HepG2 (cell line): ENCODE measurements around the gene COMMD7. TPM values are rescaled to one million over a fixed set of nuclear protein-coding genes. Genes with fewer than 3 reads are reported as not detected.

ENCODE experiments used
- BRD4 ChIP-seq: sonication (generic); formaldehyde crosslinking; IDR thresholded peaks from 2 replicates; pipeline ENCODE4 v1.4.0; 2020; ENCODE audit warnings: missing genetic modification reagents
- ELF4 ChIP-seq: sonication (generic); formaldehyde crosslinking; IDR thresholded peaks from 2 replicates; pipeline ENCODE4 v1.5.0; 2020; ENCODE audit warnings: missing genetic modification reagents, mild to moderate bottlenecking, moderate library complexity, borderline replicate concordance
- HIVEP1 ChIP-seq: sonication (generic); formaldehyde crosslinking; IDR thresholded peaks from 2 replicates; pipeline ENCODE4 v1.4.0; 2020; ENCODE audit warnings: mild to moderate bottlenecking, missing genetic modification reagents
- HNRNPL ChIP-seq: fragments of 200-400 bp; formaldehyde crosslinking; IDR thresholded peaks from 2 replicates; pipeline ENCODE4 v1.6.1; 2017; ENCODE audit warnings: mild to moderate bottlenecking, low read depth, low read length
- HOXA3 ChIP-seq: sonication (generic); formaldehyde crosslinking; IDR thresholded peaks from 2 replicates; pipeline ENCODE4 v1.5.0; 2020; ENCODE audit warnings: missing genetic modification reagents
- MTERF4 ChIP-seq: sonication (generic); formaldehyde crosslinking; IDR thresholded peaks from 2 replicates; pipeline ENCODE4 v1.8.0; 2023; ENCODE audit warnings: mild to moderate bottlenecking, missing genetic modification reagents
- MYC ChIP-seq: sonication (generic); formaldehyde crosslinking; IDR thresholded peaks from 2 replicates; pipeline ENCODE4 v1.9.0; 2021; ENCODE audit warnings: missing genetic modification reagents, borderline replicate concordance
- NCOA1 ChIP-seq: sonication (generic); formaldehyde crosslinking; IDR thresholded peaks from 2 replicates; pipeline ENCODE4 v1.9.0; 2021; ENCODE audit warnings: missing genetic modification reagents
- NFATC3 ChIP-seq: sonication (generic); formaldehyde crosslinking; IDR thresholded peaks from 2 replicates; pipeline ENCODE4 v1.5.1; 2020; ENCODE audit warnings: mild to moderate bottlenecking, missing genetic modification reagents
- PAX8 ChIP-seq: sonication (generic); formaldehyde crosslinking; IDR thresholded peaks from 2 replicates; pipeline ENCODE4 v1.8.0; 2022; ENCODE audit warnings: mild to moderate bottlenecking, missing genetic modification reagents, borderline replicate concordance
- RBAK ChIP-seq: sonication (generic); formaldehyde crosslinking; IDR thresholded peaks from 2 replicates; pipeline ENCODE4 v1.5.1; 2020; ENCODE audit warnings: mild to moderate bottlenecking, missing genetic modification reagents
- RELA ChIP-seq: sonication (generic); formaldehyde crosslinking; IDR thresholded peaks from 2 replicates; pipeline ENCODE4 v1.4.0; 2020; ENCODE audit warnings: missing genetic modification reagents
- RFX5 ChIP-seq: IDR thresholded peaks from 2 replicates; pipeline ENCODE4 v1.6.1; 2011; ENCODE audit warnings: low read depth, low read length, improper control_type of control experiment
- ZBTB33 ChIP-seq: sonication (generic); formaldehyde crosslinking; IDR thresholded peaks from 2 replicates; pipeline ENCODE4 v1.4.0; 2020; ENCODE audit warnings: missing genetic modification reagents
- ZNF143 ChIP-seq: sonication (generic); formaldehyde crosslinking; IDR thresholded peaks from 2 replicates; pipeline ENCODE4 v1.4.0; 2020; ENCODE audit warnings: missing genetic modification reagents
- ZNF34 ChIP-seq: sonication (generic); formaldehyde crosslinking; IDR thresholded peaks from 2 replicates; pipeline ENCODE4 v1.4.0; 2020; ENCODE audit warnings: mild to moderate bottlenecking, missing genetic modification reagents, borderline replicate concordance
- ZNF670 ChIP-seq: sonication (generic); formaldehyde crosslinking; IDR thresholded peaks from 2 replicates; pipeline ENCODE4 v1.8.0; 2022; ENCODE audit warnings: mild to moderate bottlenecking, missing genetic modification reagents, borderline replicate concordance
- polyA plus RNA-seq, 8 experiments: library from polyadenylated mRNA; depleted of rRNA in 3 of 8; stranded (reverse) in 7 of 8; unstranded in 1 of 8; fragments of >200 nt; fragmentation: Illumina TruSeq in 4 of 8; extraction: Trizol in 4 of 8; gene quantifications; 2 replicates each; pipeline versions ENCODE4 v1.2.1 to v1.2.3, GENCODE V29; 2011 to 2016; ENCODE audit warnings: low read depth in 4 of 8, missing spikeins in 1 of 8, mixed read lengths in 1 of 8; ENCODE audit not compliant: insufficient read depth in 1 of 8
- total RNA-seq, 5 experiments: library from RNA; depleted of rRNA; stranded (reverse); fragments of >200 nt; fragmentation: Illumina TruSeq; extraction: Trizol; gene quantifications; 2 replicates each; pipeline ENCODE4 v1.2.3, GENCODE V29; 2016; ENCODE audit warnings: low read depth in 1 of 5

Gene COMMD7
- total and polyA plus RNA-seq, 2 of the 13 experiments (the other 11 are each of a cell fraction or from before 2014, with no cell fraction given), result 42.1 to 53.3 TPM

- TF ChIP-seq HNRNPL (no peak), MTERF4 (CRISPR knock-in tag) (no peak), ELF4 (no peak), RBAK (no peak; the same call in 1 of the 2 replicates), ZNF143 (CRISPR knock-in tag) (0 out of 2 replicates have a peak, but pooled peaks have one; percentile 30), BRD4 (CRISPR knock-in tag) (peak; percentile 42; the same call in 1 of the 2 replicates), ZBTB33 (CRISPR knock-in tag) (peak; percentile 48), PAX8 (CRISPR knock-in tag) (peak; percentile 50; the same call in 1 of the 2 replicates), HOXA3 (CRISPR knock-in tag) (0 out of 2 replicates have a peak, but pooled peaks have one; percentile 50), MYC (CRISPR knock-in tag) (0 out of 2 replicates have a peak, but pooled peaks have one; percentile 10), ZNF34 (CRISPR knock-in tag) (no peak), RELA (CRISPR knock-in tag) (0 out of 2 replicates have a peak, but pooled peaks have one; percentile 52), NFATC3 (CRISPR knock-in tag) (no peak), ZNF670 (CRISPR knock-in tag) (no peak), HIVEP1 (peak; percentile 39; the same call in 1 of the 2 replicates), NCOA1 (no peak), RFX5 (no peak)
Observed at GRCh38 chr20:32681175-32682084, 61.8 kb downstream of the COMMD7 start (continued).
